Adrenal gland (tissue), 5 donors: Measurements from ENCODE around the gene CLEC6A.

Source experiments
- CTCF ChIP-seq, 6 experiments: fragments of 450-650 bp in 4 of 6; fragments of 200-600 bp in 2 of 6; sonication (generic) in 1 of 6; IDR thresholded peaks; 1 replicate in 5 of 6; 2 replicates in 1 of 6; pipeline versions ENCODE4 v1.5.1 to v1.8.0; 2016 to 2021; ENCODE audit warnings: antibody characterized with exemption in 6 of 6, mild to moderate bottlenecking in 2 of 6, moderate library complexity in 1 of 6
- POLR2A ChIP-seq, 2 donors: fragments of 450-650 bp; IDR thresholded peaks; one replicate each; pipeline ENCODE4 v1.6.1; 2017; ENCODE audit warnings: antibody characterized with exemption in 2 of 2, mild to moderate bottlenecking in 2 of 2, moderate library complexity in 1 of 2
- donor health status: DM: no; HTN: no; CAD: no.

- TF ChIP-seq POLR2A (IDR thresholded peaks at IDR 0.05), result no peak
- peak in 1 of 6 experiments; percentile 2 for TF ChIP-seq CTCF (IDR thresholded peaks at IDR 0.05)
Measured at GRCh38 chr12:8499616-8500015, 43.9 kb downstream of the CLEC6A start.
